Thoracic aorta (tissue), 2 donors: ENCODE measurements around the gene BMPR1A. TPM values are rescaled to one million over a fixed set of nuclear protein-coding genes. Genes with fewer than 3 reads are reported as not detected.

ENCODE experiments used
- ATAC-seq: fragments of 150-250 bp; one replicate; pipeline ENCODE4 v1.8.0; 2017; ENCODE audit warnings: low read depth; ENCODE audit not compliant: insufficient number of reproducible peaks, low FRiP score
- DNase-seq: peaks from one replicate; pipeline ENCODE4 v3.0.0-alpha.2; 2020; ENCODE audit warnings: low spot score
- H3K27ac ChIP-seq, 2 donors: fragments of 200-600 bp; sonication (generic); 1 replicate in 1 of 2; 2 replicates in 1 of 2; pipeline ENCODE4 v1.5.1; 2016; ENCODE audit warnings: mild to moderate bottlenecking in 2 of 2, moderate library complexity in 2 of 2
- H3K27me3 ChIP-seq: fragments of 200-600 bp; sonication (generic); replicated peaks from 2 replicates; pipeline ENCODE4 v1.6.0; 2016; ENCODE audit warnings: mild to moderate bottlenecking; ENCODE audit not compliant: insufficient read depth
- H3K36me3 ChIP-seq: fragments of 200-600 bp; sonication (generic); one replicate; pipeline ENCODE4 v1.5.1; 2016
- H3K4me1 ChIP-seq, 2 donors: fragments of 200-600 bp; sonication (generic); 1 replicate in 1 of 2; 2 replicates in 1 of 2; pipeline versions ENCODE4 v1.5.1 to v1.6.0; 2016; ENCODE audit warnings: low read depth in 2 of 2, mild to moderate bottlenecking in 1 of 2; ENCODE audit not compliant: control insufficient read depth in 1 of 2
- H3K4me3 ChIP-seq: fragments of 200-600 bp; sonication (generic); 2 replicates; pipeline ENCODE4 v1.5.1; 2016; ENCODE audit warnings: mild to moderate bottlenecking
- H3K9me3 ChIP-seq: fragments of 200-600 bp; sonication (generic); 2 replicates; pipeline ENCODE4 v1.5.1; 2016
- CTCF ChIP-seq: fragments of 200-600 bp; sonication (generic); IDR thresholded peaks from one replicate; pipeline ENCODE4 v1.5.1; 2019; ENCODE audit warnings: antibody characterized with exemption
- total RNA-seq, 2 donors: library from RNA; depleted of rRNA; stranded (reverse); fragments of >200 nt; gene quantifications; one replicate each; pipeline versions ENCODE4 v1.1.0 to v1.2.3, GENCODE V29; 2016

The BMPR1A gene
- total RNA-seq, 2 donors from 2014 or later: 69.0 to 130 TPM

- ATAC-seq: no peak
- peak overlapping the region; percentile 81 for H3K4me3 ChIP-seq
- no peak for DNase-seq
- peaks cover 12 to 48% of the 10 kb centered on the region in 2 donors for H3K4me1 ChIP-seq
- no peaks in the 10 kb centered on the region for H3K36me3 ChIP-seq
- TF ChIP-seq CTCF: no peak
- no peaks in the 10 kb centered on the region for H3K27me3 ChIP-seq
- H3K9me3 ChIP-seq: no peaks in the 10 kb centered on the region
- peak overlapping the region; percentile 99 to 100 for H3K27ac ChIP-seq
Measured at GRCh38 chr10:86755454-86755739, 1.0 kb upstream of the BMPR1A start.

GRCh38 chr10:86755740-86756510 lies 494 bp upstream of the BMPR1A start:
- Histone ChIP-seq H3K4me3 (peak overlapping the region; percentile 81), H3K27ac (peak overlapping the region; percentile 99 to 100), H3K27me3 (no peaks in the 10 kb centered on the region), H3K4me1 (peaks cover 12 to 54% of the 10 kb centered on the region in 2 donors), H3K9me3 (no peaks in the 10 kb centered on the region), H3K36me3 (no peaks in the 10 kb centered on the region)
- no peak for TF ChIP-seq CTCF
- ATAC-seq: peak; percentile 76
- peak; percentile 56 for DNase-seq

GRCh38 chr10:86757113-86757972 lies 924 bp downstream of the BMPR1A start:
- no peak for DNase-seq
- Histone ChIP-seq H3K27me3 (no peaks in the 10 kb centered on the region), H3K4me3 (peak overlapping the region; percentile 81), H3K4me1 (peaks cover 12 to 68% of the 10 kb centered on the region in 2 donors), H3K27ac (peak overlapping the region; percentile 99 to 100), H3K36me3 (no peaks in the 10 kb centered on the region), H3K9me3 (no peaks in the 10 kb centered on the region)
- no peak for ATAC-seq
- TF ChIP-seq CTCF: peak; percentile 50

- Histone ChIP-seq H3K27ac (peak overlapping the region; percentile 99 to 100), H3K36me3 (no peaks in the 10 kb centered on the region), H3K4me1 (peaks cover 14 to 65% of the 10 kb centered on the region in 2 donors), H3K4me3 (peak overlapping the region; percentile 81), H3K27me3 (no peaks in the 10 kb centered on the region), H3K9me3 (no peaks in the 10 kb centered on the region)
- ATAC-seq (no peak), DNase-seq (no peak)
- TF ChIP-seq CTCF: no peak
Measured at GRCh38 chr10:86758189-86759072, 2.0 kb downstream of the BMPR1A start.
